ENCODE results near the gene IAPP. TPM values are rescaled to one million over a fixed set of nuclear protein-coding genes. Genes with fewer than 3 reads are reported as not detected.

Gene IAPP
- not detected in 5 replicates for total RNA-seq (2022; extraction: Qiagen RNA extraction; ENCODE audit: low read depth)

GRCh38 chr12:21372602-21373001, at the start of gene IAPP:
TSS of gene IAPP (plus strand) at chr12:21372902. CDS start at chr12:21373352, 450 bp downstream.

GRCh38 chr12:21334771-21335325, 37.9 kb upstream of the IAPP start, which contains the start of gene SLCO1A2:
TSS of gene SLCO1A2 (minus strand) at chr12:21334917. CDS start at chr12:21334647, 270 bp downstream.

Other genes with a start within 250 kb of the IAPP start
- gene SLCO1B1, start 241.7 kb upstream of the IAPP start, total RNA-seq (2022; extraction: Qiagen RNA extraction; ENCODE audit: low read depth) = 0.15 to 0.53 TPM (median 0.26 TPM) in 5 replicates
- gene SLCO1A2, start 38.0 kb upstream of the IAPP start, total RNA-seq (2022; extraction: Qiagen RNA extraction; ENCODE audit: low read depth) = 0.02 TPM in 1 of 5 replicates, not detected in the others
- 6.2 to 11.7 TPM (median 6.7 TPM) in 5 replicates for gene PYROXD1, start 64.8 kb downstream of the IAPP start, total RNA-seq (2022; extraction: Qiagen RNA extraction; ENCODE audit: low read depth)
- gene RECQL, start 128.7 kb downstream of the IAPP start, total RNA-seq (2022; extraction: Qiagen RNA extraction; ENCODE audit: low read depth) = 41.3 to 77.5 TPM (median 63.1 TPM) in 5 replicates
- 79.6 to 138 TPM (median 97.5 TPM) in 5 replicates for gene GOLT1B, start 128.9 kb downstream of the IAPP start, total RNA-seq (2022; extraction: Qiagen RNA extraction; ENCODE audit: low read depth)
- 2.3 to 4.0 TPM (median 2.9 TPM) in 5 replicates for gene SPX, start 153.4 kb downstream of the IAPP start, total RNA-seq (2022; extraction: Qiagen RNA extraction; ENCODE audit: low read depth)
- 0.05 to 0.15 TPM (median 0.09 TPM) in 3 of 5 replicates, not detected in the others for gene GYS2, start 231.9 kb downstream of the IAPP start, total RNA-seq (2022; extraction: Qiagen RNA extraction; ENCODE audit: low read depth)